GM21423 (cell line): Measurements from ENCODE around the gene MYB.
"Not testable (repeated sequence)": the region's sequence is repeated elsewhere in the genome, so short reads cannot be mapped to it uniquely, and the experiment has no call there.

Experiments used
- ATAC-seq: cut with Tn5 transposase; IDR thresholded peaks from one replicate; pipeline ENCODE4 v1.9.1; 2021; ENCODE audit warnings: mild to moderate bottlenecking, moderate library complexity; ENCODE audit not compliant: unreplicated experiment

The MYB gene

GRCh38 chr6:135180542-135181332, at the start of gene MYB:
Gene MYB, plus strand, starts transcription at chr6:135181308. Its CDS starts 206 bp downstream, at chr6:135181514.
- ATAC-seq: peak; percentile 32

GRCh38 chr6:135132776-135133175, 48.3 kb upstream of the MYB start:
- ATAC-seq: no peak

GRCh38 chr6:135135835-135136234, 45.3 kb upstream of the MYB start:
- ATAC-seq: no peak

GRCh38 chr6:135137826-135138225, 43.3 kb upstream of the MYB start:
- ATAC-seq: no peak

GRCh38 chr6:135141182-135141581, 39.9 kb upstream of the MYB start:
- no peak for ATAC-seq

- no peak for ATAC-seq
These were observed 39.4 kb upstream of the MYB start for GRCh38 chr6:135141728-135142127.

GRCh38 chr6:135142232-135142631, 38.9 kb upstream of the MYB start:
- ATAC-seq: not testable (repeated sequence)

- ATAC-seq: no peak
These were observed 36.4 kb upstream of the MYB start for GRCh38 chr6:135144673-135145062.

- no peak for ATAC-seq
These were observed 35.9 kb upstream of the MYB start for GRCh38 chr6:135145063-135145800.

GRCh38 chr6:135146162-135146934, 34.8 kb upstream of the MYB start:
- no peak for ATAC-seq

- no peak for ATAC-seq
These were observed 33.2 kb upstream of the MYB start for GRCh38 chr6:135147637-135148592.

- no peak for ATAC-seq
These were observed 32.2 kb upstream of the MYB start for GRCh38 chr6:135148889-135149288.

- no peak for ATAC-seq
These were observed 31.7 kb upstream of the MYB start for GRCh38 chr6:135149376-135149775.

GRCh38 chr6:135150481-135150880, 30.6 kb upstream of the MYB start:
- not testable (repeated sequence) for ATAC-seq

GRCh38 chr6:135154125-135154524, 27.0 kb upstream of the MYB start:
- ATAC-seq: not testable (repeated sequence)

GRCh38 chr6:135158397-135158796, 22.7 kb upstream of the MYB start:
- no peak for ATAC-seq

GRCh38 chr6:135159531-135159930, 21.6 kb upstream of the MYB start:
- ATAC-seq: no peak

GRCh38 chr6:135161411-135162395, 19.4 kb upstream of the MYB start:
- ATAC-seq: no peak
